ENCODE data around the gene C1QA. TPM values are rescaled to one million over a fixed set of nuclear protein-coding genes. Genes with fewer than 3 reads are reported as not detected.

C1QA gene
- total RNA-seq, 3 donors from 2014 or later, result 0.38 to 0.95 TPM; not detected in 1

DNA sequence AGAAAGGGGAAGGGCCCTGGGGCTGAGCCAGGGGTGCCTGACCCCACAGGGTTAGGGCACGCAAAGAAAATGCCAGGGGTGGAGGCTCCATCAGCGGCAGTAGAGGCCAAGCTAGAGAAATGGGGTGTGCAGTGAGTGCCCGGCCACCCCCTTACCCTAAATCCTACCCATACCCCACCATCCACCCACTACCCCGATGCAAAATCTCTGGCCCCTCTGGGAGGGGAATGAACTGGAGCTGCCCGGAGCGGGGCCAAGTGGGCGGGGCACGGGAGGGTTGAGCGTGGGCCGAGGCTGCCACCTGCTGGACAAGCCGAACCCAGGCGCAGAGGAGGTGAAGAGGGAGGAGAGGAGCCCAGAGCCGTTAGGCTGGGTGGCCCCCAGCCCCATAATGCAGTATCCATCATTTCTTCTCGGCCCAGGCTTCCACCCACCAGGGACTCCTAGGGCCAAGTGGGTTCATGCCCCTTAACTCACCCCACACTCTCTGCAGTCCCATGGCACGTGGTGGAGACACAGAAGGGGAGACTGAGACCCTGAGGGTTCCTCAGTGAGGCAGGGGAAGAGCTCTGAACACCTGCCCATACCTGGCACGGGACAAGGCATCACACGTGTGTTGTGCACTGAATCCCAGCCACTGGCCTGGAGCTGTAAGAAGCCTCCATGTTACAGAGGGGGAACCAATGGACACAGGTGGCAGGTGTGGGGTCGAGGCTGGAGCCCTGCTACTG, 5.6 kb downstream of the C1QA start:
- H3K9me3 Mint-ChIP-seq, result no peaks in the 10 kb centered on the region
- no peaks in the 10 kb centered on the region for H3K4me1 Mint-ChIP-seq (ENCODE audit: low read depth)
- peaks cover 36% of the 10 kb centered on the region for H3K27me3 Mint-ChIP-seq (ENCODE audit: low read depth)
- H3K4me3 Mint-ChIP-seq, result no peak overlapping the region
- ATAC-seq (peak; percentile 79 to 89), DNase-seq (peak; percentile 62)
- no peaks in the 10 kb centered on the region for H3K36me3 Mint-ChIP-seq (ENCODE audit: insufficient read depth)

DNA sequence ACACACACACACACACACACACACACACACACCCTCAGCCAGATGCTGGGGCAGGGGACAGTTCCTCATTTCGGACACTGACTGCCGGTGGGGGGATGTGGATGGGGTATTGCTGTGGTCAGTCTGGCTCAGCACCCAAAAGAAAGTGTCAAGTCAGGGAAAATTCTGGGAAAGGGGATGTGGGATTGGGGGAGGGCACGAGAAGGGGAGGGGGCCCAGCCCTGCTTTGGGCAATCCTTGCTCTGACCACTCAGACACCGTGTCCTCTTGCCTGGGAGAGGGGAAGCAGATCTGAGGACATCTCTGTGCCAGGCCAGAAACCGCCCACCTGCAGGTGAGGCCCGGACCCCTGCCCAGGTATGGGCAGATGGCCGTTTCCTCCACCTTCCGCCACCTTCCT, 7.0 kb downstream of the C1QA start, which contains the start of gene C1QC:
TSS of gene C1QC (plus strand) at position 253 of the 400 bp plus-strand sequence. CDS start 391 bp downstream, outside the sequence.
- ATAC-seq (no peak), DNase-seq (no peak)
- peaks cover 34% of the 10 kb centered on the region for H3K27me3 Mint-ChIP-seq (ENCODE audit: low read depth)
- H3K4me1 Mint-ChIP-seq (ENCODE audit: low read depth), result no peaks in the 10 kb centered on the region
- H3K36me3 Mint-ChIP-seq (ENCODE audit: insufficient read depth), result no peaks in the 10 kb centered on the region
- H3K9me3 Mint-ChIP-seq, result no peaks in the 10 kb centered on the region
- H3K4me3 Mint-ChIP-seq, result no peak within 1 kb of the TSS

DNA sequence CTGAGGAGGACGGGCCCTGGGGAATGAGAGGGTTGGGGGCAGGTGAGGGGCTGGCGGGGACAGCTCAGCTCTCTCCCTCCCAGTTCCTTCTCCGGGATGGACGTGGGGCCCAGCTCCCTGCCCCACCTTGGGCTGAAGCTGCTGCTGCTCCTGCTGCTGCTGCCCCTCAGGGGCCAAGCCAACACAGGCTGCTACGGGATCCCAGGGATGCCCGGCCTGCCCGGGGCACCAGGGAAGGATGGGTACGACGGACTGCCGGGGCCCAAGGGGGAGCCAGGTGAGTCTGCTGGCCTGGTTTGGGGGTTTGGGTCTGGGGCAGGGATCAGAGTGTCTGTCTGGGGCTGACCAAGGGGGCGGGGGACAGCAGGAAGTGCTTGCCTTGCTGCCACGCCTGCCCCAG, 7.5 kb downstream of the C1QA start:
- Mint-ChIP-seq H3K4me3 (no peak overlapping the region), H3K27me3 (ENCODE audit: low read depth) (peaks cover 34% of the 10 kb centered on the region), H3K9me3 (no peaks in the 10 kb centered on the region), H3K4me1 (ENCODE audit: low read depth) (no peaks in the 10 kb centered on the region), H3K36me3 (ENCODE audit: insufficient read depth) (no peaks in the 10 kb centered on the region)
- no peak for DNase-seq
- ATAC-seq, result no peak

DNA sequence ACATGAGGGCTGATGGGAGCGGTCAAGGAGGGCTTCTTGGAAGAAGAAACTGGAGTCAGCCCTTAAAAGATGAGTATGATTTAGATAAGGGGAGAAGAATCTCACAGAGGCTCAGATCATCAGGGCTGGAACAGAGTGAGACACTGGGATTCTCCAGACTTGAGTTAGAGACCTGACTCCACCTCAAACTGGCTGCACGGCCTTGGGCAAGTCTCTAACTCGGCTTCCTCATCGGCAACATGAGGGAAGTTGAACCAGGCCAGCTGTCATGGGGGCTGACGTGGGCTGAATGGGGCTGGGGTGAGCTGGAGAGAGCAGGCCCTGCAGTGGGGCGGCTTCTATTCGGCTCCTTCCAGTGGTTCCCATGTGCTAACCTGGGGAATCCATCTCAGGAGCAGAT, 9.5 kb downstream of the C1QA start:
- ATAC-seq (no peak), DNase-seq (no peak)
- no peaks in the 10 kb centered on the region for H3K36me3 Mint-ChIP-seq (ENCODE audit: insufficient read depth)
- H3K9me3 Mint-ChIP-seq, result no peaks in the 10 kb centered on the region
- H3K4me3 Mint-ChIP-seq, result no peak overlapping the region
- H3K27me3 Mint-ChIP-seq (ENCODE audit: low read depth), result peaks cover 31% of the 10 kb centered on the region
- H3K4me1 Mint-ChIP-seq (ENCODE audit: low read depth), result no peaks in the 10 kb centered on the region

DNA sequence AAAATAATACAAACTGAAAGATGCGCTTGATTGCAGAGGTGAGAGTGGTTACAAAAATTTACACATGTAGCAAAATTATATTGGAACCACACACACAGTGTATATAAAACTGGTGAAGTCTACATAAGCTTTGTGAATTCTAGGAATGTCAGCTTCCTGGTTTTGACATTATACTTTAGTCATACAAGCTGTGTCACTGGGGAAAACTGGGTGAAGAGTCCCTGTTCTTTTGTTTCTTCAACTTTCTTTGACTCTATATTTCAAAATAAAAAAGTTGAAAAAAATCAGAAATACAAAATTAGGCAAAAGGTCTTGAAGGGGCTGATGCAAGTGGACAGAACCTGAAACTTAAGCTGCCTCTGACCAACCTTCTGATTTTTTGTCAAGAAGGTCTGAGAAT, 10.0 kb downstream of the C1QA start:
- Mint-ChIP-seq H3K36me3 (ENCODE audit: insufficient read depth) (no peaks in the 10 kb centered on the region), H3K4me1 (ENCODE audit: low read depth) (no peaks in the 10 kb centered on the region), H3K9me3 (no peaks in the 10 kb centered on the region), H3K27me3 (ENCODE audit: low read depth) (peaks cover 27% of the 10 kb centered on the region), H3K4me3 (no peak overlapping the region)
- ATAC-seq (no peak), DNase-seq (no peak)

DNA sequence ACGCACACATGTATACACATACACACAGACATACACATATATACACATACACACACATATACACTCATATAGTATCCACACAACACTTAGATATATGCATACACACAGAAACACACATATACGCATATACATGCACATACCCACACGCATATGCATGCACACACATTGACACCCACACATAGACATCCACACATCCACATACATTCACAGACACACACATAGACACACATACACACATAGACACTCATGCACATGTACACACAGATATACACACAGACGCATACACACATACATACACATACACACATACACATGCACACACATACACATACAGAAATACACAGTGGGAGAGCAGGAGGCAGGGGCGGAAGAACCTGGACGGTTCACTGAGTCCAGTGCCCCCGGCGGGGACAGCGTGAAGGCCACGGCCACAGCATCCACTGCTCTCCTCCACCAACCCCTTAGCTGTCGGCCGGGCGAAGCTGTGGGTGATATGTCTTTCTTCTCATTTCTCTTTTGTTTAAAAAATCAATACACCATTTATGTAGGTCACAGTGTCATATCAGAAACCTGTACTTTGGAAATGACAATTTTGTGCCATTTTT, 13.8 kb downstream of the C1QA start:
- Mint-ChIP-seq H3K4me1 (ENCODE audit: low read depth) (no peaks in the 10 kb centered on the region), H3K4me3 (no peak overlapping the region), H3K27me3 (ENCODE audit: low read depth) (peaks cover 17% of the 10 kb centered on the region), H3K36me3 (ENCODE audit: insufficient read depth) (no peaks in the 10 kb centered on the region), H3K9me3 (no peaks in the 10 kb centered on the region)
- no peak for ATAC-seq
- DNase-seq, result no peak

DNA sequence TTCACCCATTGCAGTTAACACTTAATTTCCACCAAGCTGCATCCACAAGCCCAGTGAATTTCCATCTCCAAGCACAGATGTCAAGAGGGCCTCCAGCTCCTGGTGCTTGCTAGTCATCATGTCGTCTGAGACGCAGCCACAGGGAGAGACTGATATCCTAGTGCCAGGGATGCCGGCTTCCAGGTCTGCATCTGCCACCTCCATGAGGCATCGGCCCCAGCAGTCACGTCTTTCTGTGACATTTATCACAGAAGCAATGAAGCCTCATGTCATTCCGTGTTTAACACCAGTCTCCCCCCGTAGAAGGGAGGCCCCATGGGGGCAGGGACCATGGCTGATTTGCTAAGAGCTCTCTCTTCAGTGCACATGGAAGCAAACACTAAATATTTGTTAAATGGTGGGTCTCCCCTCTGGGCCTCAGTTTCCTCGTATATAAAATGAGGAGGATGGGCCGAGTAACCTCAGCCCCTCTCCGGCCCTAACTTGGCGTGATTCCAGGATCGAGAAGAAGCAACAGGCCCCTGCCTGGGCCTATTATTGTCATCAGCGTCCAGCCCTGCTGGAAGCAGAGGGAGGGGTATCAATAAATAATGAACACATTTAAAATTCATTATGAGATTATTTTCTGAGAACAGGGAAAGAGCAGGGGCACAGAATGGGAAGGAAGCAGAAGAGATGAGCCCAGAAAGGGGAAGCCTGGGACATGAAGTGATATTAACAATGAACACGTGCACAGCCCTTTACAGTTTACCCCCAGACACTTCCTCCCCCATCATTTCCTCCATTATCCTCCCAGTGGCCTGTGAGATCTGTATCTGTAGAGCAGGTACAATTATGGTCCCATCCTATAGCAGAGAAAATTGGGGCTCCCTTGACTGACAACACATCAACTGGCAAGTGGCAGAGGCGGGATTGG, 15.8 kb downstream of the C1QA start:
- Mint-ChIP-seq H3K4me1 (ENCODE audit: low read depth) (no peaks in the 10 kb centered on the region), H3K36me3 (ENCODE audit: insufficient read depth) (no peaks in the 10 kb centered on the region), H3K9me3 (no peaks in the 10 kb centered on the region), H3K27me3 (ENCODE audit: low read depth) (peaks cover 12% of the 10 kb centered on the region), H3K4me3 (no peak overlapping the region)
- DNase-seq (no peak), ATAC-seq (no peak)

DNA sequence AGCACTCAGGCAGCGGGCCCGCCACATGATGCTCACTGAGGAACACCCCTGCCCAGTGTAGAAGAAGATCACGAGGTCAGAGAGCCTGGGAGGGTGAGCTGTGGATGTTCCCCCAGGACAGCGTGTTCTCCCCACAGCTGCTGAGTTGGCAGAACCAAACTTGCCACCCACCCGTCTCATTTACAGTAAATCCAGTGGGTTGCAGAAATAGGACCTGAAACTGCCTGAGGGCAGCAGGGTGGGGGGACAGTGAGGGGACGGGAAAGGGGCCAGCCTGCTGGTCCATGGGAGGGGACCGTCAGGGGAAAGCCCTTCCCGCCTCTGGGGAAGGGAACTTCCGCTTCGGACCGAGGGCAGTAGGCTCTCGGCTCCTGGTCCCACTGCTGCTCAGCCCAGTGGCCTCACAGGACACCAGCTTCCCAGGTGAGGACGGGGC, 16.5 kb downstream of the C1QA start, which contains the start of gene C1QB:
TSS of gene C1QB (plus strand) at position 356 of the 436 bp plus-strand sequence. CDS start 6,227 bp downstream, outside the sequence.
- Mint-ChIP-seq H3K9me3 (no peaks in the 10 kb centered on the region), H3K36me3 (ENCODE audit: insufficient read depth) (no peaks in the 10 kb centered on the region), H3K27me3 (ENCODE audit: low read depth) (peaks cover 12% of the 10 kb centered on the region), H3K4me3 (no peak within 1 kb of the TSS), H3K4me1 (ENCODE audit: low read depth) (no peaks in the 10 kb centered on the region)
- ATAC-seq, result no peak
- no peak for DNase-seq

DNA sequence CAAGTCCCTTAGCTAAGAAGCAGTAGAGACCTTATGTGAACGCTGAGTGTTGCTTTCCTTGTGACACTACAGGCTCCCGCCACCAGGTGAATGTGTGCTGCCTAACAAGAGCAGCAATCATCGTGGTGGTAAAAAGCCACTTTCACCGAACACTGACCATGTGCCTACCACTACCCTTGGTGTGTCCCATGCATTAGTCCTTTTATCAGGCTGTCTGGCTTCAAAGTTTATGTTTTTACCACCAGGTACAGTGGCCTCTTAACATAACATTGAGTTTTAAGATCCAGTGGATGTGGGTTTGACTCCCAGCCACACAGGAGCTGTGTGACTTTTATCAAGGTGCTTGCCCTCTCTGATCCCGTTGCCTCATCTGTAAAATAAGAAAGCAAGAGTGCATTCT, 18.3 kb downstream of the C1QA start:
- no peak overlapping the region for H3K4me3 Mint-ChIP-seq
- H3K36me3 Mint-ChIP-seq (ENCODE audit: insufficient read depth), result no peaks in the 10 kb centered on the region
- no peaks in the 10 kb centered on the region for H3K4me1 Mint-ChIP-seq (ENCODE audit: low read depth)

DNA sequence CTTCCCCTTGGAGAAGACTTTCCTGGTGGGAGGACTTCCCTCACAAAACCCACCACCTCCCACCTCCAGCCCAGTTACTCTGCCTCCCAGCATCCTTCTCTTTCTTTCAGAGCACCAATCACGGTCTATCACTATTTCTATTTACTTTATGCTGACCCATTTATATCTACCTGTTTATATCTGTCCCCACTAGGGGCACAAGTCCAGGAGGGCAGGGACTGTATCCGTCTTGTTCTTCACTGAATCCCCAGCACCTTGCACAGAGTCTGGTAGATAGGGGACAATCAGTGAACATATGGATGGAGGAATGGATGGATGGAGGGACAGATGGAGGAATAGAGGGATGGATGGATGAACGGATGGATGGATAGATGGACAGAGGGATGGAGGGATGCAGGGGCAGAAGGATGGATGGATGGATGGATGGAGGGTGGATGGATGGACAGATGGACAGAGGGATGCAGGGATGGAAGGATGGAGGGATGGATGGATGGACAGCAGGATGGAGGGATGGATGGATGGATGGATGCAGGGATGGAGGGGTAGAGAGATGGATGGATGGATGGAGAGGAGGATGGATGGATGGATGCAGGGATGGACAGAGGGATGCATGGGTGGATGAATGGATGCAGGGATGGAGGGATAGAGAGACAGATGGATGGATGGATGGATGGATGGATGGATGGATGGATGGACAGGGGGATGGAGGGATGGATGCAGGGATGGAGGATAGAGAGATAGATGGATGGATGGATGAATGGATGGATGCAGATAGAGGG, 22.1 kb downstream of the C1QA start:
- H3K9me3 Mint-ChIP-seq, result no peaks in the 10 kb centered on the region
- H3K36me3 Mint-ChIP-seq (ENCODE audit: insufficient read depth), result no peaks in the 10 kb centered on the region
- peaks cover 16% of the 10 kb centered on the region for H3K27me3 Mint-ChIP-seq (ENCODE audit: low read depth)
- no peak overlapping the region for H3K4me3 Mint-ChIP-seq
- DNase-seq (no peak), ATAC-seq (no peak)
- no peaks in the 10 kb centered on the region for H3K4me1 Mint-ChIP-seq (ENCODE audit: low read depth)

More for the DNA sequence above, 18.3 kb downstream of the C1QA start:
- no peaks in the 10 kb centered on the region for H3K9me3 Mint-ChIP-seq
- ATAC-seq, result no peak
- no peak for DNase-seq
- peaks cover 19% of the 10 kb centered on the region for H3K27me3 Mint-ChIP-seq (ENCODE audit: low read depth)

DNA sequence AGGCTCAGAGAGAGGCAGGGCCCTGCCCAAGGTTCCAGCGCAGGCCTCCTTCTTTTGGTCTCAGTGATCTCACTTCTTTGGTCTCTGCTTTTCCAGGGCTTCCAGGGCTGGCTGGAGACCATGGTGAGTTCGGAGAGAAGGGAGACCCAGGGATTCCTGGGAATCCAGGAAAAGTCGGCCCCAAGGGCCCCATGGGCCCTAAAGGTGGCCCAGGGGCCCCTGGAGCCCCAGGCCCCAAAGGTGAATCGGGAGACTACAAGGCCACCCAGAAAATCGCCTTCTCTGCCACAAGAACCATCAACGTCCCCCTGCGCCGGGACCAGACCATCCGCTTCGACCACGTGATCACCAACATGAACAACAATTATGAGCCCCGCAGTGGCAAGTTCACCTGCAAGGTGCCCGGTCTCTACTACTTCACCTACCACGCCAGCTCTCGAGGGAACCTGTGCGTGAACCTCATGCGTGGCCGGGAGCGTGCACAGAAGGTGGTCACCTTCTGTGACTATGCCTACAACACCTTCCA, 24.4 kb downstream of the C1QA start:
- no peak for ATAC-seq
- H3K4me1 Mint-ChIP-seq (ENCODE audit: low read depth), result no peaks in the 10 kb centered on the region
- no peaks in the 10 kb centered on the region for H3K9me3 Mint-ChIP-seq
- H3K27me3 Mint-ChIP-seq (ENCODE audit: low read depth), result peaks cover 12% of the 10 kb centered on the region
- no peak overlapping the region for H3K4me3 Mint-ChIP-seq
- no peak for DNase-seq
- H3K36me3 Mint-ChIP-seq (ENCODE audit: insufficient read depth), result no peaks in the 10 kb centered on the region

DNA sequence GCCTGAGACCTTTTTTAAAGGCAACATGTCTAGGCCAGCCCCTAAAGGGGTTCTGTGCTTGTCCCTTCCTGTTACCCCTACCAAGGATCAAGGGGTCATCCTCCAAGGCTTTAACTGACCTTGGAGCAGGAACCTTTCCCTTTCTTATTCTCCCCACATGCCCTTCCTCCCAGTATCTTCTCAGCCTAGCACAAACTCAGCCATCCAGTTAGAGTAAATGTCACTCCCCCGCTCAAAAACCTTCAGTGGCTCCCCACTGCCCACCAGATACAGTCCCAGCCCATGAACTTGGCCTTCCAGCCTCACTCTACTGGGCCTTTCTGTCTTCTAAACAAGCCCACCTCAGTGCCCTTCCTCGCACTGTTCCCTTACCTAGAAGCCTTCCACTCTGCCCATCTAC, 25.5 kb downstream of the C1QA start:
- Mint-ChIP-seq H3K4me3 (no peak overlapping the region), H3K9me3 (no peaks in the 10 kb centered on the region), H3K4me1 (ENCODE audit: low read depth) (no peaks in the 10 kb centered on the region), H3K27me3 (ENCODE audit: low read depth) (peaks cover 13% of the 10 kb centered on the region), H3K36me3 (ENCODE audit: insufficient read depth) (no peaks in the 10 kb centered on the region)
- ATAC-seq, result no peak
- no peak for DNase-seq

DNA sequence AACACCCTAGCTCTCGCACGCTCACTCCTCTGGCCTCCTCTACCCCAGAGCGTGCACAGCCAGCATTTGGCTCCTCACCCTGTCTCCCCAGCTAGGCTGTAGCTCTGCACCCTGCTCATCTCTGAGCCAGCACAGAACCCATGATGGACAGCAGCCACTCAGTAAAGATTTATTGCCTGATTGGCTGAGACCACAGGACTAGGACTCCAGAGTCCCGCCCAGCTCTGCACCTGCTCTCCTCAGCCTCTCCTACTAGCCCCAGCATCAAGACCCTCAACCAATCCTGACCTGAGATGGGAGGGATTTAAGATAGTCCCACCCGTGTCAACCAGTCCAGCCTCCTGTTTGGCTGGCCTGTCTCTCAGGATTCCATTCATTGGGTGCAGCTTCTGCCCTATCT, 25.9 kb downstream of the C1QA start:
- Mint-ChIP-seq H3K4me1 (ENCODE audit: low read depth) (no peaks in the 10 kb centered on the region), H3K9me3 (no peaks in the 10 kb centered on the region), H3K4me3 (no peak overlapping the region), H3K27me3 (ENCODE audit: low read depth) (peaks cover 13% of the 10 kb centered on the region), H3K36me3 (ENCODE audit: insufficient read depth) (no peaks in the 10 kb centered on the region)
- ATAC-seq, result peak in 1 of 2 donors; percentile 43
- no peak for DNase-seq
